GM18505 (cell line): Measurements from ENCODE around the gene ITPKB.

Experiments
- ATAC-seq: cut with Tn5 transposase; IDR thresholded peaks from one replicate; pipeline ENCODE4 v1.9.1; 2021; ENCODE audit not compliant: unreplicated experiment
- POLR2A ChIP-seq: IDR thresholded peaks from 4 replicates; pipeline ENCODE4 v1.6.1; 2011; ENCODE audit warnings: borderline replicate concordance; ENCODE audit not compliant: insufficient read depth, insufficient read length; ENCODE audit errors: extremely low read depth

ITPKB gene

GRCh38 chr1:226663327-226663704, 75.8 kb downstream of the ITPKB start:
- TF ChIP-seq POLR2A: no peak
- no peak for ATAC-seq

GRCh38 chr1:226662642-226663326, 76.3 kb downstream of the ITPKB start:
- peak; percentile 93 for ATAC-seq
- TF ChIP-seq POLR2A: peak; percentile 35

- no peak for ATAC-seq
- TF ChIP-seq POLR2A: no peak
Observed at GRCh38 chr1:226661965-226662364, 77.1 kb downstream of the ITPKB start.

DNA sequence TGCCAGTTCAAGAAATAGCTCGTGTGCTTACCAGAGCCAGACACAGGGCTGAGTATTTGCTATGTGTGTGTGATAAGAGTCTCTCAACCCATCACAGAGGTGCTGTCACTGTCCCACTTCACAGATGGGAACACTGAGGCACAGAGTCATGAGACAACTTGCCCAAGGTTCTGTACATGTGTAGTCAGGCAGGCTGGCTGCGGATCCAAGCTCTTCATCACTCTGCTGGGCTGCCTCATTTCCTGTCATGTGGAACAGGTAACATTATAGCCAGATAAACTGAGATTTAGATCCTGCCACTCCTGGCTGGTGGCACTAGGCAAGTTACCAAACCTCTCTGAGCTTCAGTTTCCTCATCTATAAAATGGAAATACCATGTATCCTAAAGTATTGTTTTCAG, 77.8 kb downstream of the ITPKB start:
- TF ChIP-seq POLR2A: no peak
- no peak for ATAC-seq

- TF ChIP-seq POLR2A: no peak
- ATAC-seq: no peak
Observed at GRCh38 chr1:226660410-226661182, 78.5 kb downstream of the ITPKB start.

DNA sequence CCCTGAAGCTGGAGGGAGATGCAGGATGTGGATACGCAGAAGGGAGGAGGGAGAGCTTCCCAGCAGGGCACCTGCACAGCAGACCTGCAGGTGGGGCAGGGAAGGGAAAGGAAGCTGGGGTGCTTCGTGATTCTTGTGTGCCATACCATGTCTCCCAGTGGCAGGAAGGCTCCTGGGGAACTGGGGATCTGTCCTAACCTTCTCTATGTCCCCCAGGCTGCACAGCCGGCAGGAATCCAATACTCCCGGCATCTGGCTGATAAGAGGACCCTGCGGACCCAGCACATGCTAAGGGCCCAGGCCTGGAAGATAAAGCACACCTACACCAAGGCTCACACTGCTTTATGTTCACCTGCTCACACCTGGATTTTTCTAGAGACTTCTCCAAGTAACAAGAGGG, 79.4 kb downstream of the ITPKB start:
- TF ChIP-seq POLR2A: no peak
- ATAC-seq: no peak

DNA sequence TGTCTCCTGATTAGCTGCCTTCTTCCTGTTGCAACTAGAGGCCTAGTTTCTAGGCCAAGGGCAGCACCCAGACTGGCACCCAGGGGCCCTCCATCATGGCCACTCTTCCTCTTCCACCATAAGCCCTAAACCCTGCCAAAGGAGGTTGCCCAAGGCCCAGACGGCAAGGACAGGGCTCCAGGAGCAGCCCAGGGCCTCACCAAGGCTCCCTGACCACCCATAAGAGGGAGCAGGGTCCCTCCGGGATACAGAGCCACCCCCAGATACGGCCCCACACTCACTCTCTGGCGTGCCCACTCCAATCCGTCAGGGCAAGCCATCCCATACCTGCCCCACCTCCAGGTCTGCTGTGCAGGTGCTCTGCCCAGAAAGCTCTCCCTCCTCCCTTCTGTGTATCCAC, 79.9 kb downstream of the ITPKB start:
- ATAC-seq: no peak
- no peak for TF ChIP-seq POLR2A

- no peak for TF ChIP-seq POLR2A
- ATAC-seq: no peak
Observed at GRCh38 chr1:226658546-226659125, 80.4 kb downstream of the ITPKB start.

GRCh38 chr1:226657895-226658545, 81.1 kb downstream of the ITPKB start:
- ATAC-seq: no peak
- no peak for TF ChIP-seq POLR2A

- TF ChIP-seq POLR2A: no peak
- no peak for ATAC-seq
Observed at GRCh38 chr1:226656601-226657277, 82.3 kb downstream of the ITPKB start.

GRCh38 chr1:226656201-226656600, 82.9 kb downstream of the ITPKB start:
- no peak for ATAC-seq

DNA sequence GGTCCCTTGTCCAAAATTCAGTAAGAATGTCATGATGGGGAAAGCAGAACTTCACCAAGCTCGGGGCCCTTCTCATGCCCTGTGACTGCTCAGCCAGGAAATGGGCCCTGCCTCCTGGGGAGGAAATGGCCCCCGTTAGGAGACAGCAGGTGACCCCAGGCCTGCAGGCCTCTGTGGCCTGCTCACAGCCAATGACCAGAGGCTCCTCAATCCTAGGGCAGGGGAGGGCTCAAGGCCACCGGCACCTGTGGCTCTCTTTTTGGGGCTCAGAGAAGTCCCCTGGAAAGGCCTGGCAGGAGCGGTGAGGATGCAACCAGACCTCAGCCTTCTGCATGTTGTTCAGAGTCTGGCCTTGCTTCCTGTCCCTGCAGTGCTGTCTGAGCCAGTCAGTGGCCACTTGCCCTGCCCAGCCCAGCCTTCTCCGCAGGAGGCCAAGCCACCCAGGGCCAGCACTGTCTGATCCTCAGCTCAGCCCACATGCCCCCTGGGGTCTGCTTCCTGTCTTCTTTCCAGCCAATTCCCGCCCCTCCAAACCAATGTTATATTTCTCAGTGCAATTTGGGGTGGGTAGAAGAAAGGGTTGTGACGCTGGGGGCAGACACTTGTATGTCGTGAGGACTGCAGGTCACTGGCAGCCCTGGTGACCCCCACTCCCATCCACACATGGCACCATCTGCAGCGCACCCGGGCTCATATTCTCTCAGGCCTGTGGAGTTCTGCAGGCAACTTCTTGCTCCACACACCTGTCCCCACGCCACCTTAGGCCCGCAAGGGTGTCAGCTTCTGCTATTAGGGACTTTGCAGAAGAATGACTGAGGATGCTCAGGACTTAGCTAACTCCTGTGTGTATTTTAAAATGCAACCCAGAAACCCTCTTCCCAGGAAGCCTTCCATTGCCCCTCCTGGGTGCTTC, 83.6 kb downstream of the ITPKB start:
- ATAC-seq: no peak
- TF ChIP-seq POLR2A: no peak

More at GRCh38 chr1:226656201-226656600, 82.9 kb downstream of the ITPKB start:
- no peak for TF ChIP-seq POLR2A
